Common myeloid progenitor, CD34-positive (primary cell): ENCODE data around the gene C1orf21.

ENCODE experiments used
- CTCF ChIA-PET: fragments of 350-600 bp; sonication (Branson Sonifier 250); formaldehyde crosslinking; loops from one replicate; lab custom pipeline; 2021; ENCODE audit warnings: antibody characterized with exemption; lab: Charles Lee
- POLR2A ChIA-PET: fragments of 350-600 bp; sonication (Branson Sonifier 250); formaldehyde crosslinking; loops from one replicate; lab custom pipeline; 2021; ENCODE audit warnings: antibody characterized with exemption; lab: Charles Lee
- DNase-seq, 3 donors: peaks; one replicate each; pipeline versions ENCODE4 v3.0.0 to v3.0.0-alpha.2; 2013
- H3K27ac ChIP-seq, 2 experiments: 1 replicate in 1 of 2; 2 replicates in 1 of 2; pipeline ENCODE4 v1.7.0; 2013; ENCODE audit warnings: inconsistent platforms in 2 of 2, low read length in 2 of 2, mild to moderate bottlenecking in 2 of 2, low read depth in 1 of 2, moderate library complexity in 1 of 2; ENCODE audit not compliant: severe bottlenecking in 2 of 2, insufficient read depth in 1 of 2, poor library complexity in 1 of 2
- H3K27me3 ChIP-seq, 5 experiments: replicated peaks in 2 of 5; 1 replicate in 3 of 5; 2 replicates in 2 of 5; pipeline versions ENCODE4 v1.6.1 to v1.7.0; 2013; ENCODE audit warnings: low read length in 4 of 5, mild to moderate bottlenecking in 2 of 5, moderate library complexity in 2 of 5, inconsistent platforms in 1 of 5; ENCODE audit not compliant: insufficient read depth in 5 of 5, control insufficient read depth in 4 of 5
- H3K36me3 ChIP-seq, 4 experiments: 1 replicate in 2 of 4; 2 replicates in 2 of 4; pipeline versions ENCODE4 v1.6.1 to v1.7.0; 2013; ENCODE audit warnings: low read length in 3 of 4, control low read depth in 1 of 4, mild to moderate bottlenecking in 1 of 4; ENCODE audit not compliant: control insufficient read depth in 4 of 4, insufficient read depth in 4 of 4
- H3K4me1 ChIP-seq, 4 experiments: 1 replicate in 3 of 4; 2 replicates in 1 of 4; pipeline versions ENCODE4 v1.6.1 to v1.7.1; 2013; ENCODE audit warnings: low read length in 3 of 4, mild to moderate bottlenecking in 3 of 4, control low read depth in 1 of 4, inconsistent platforms in 1 of 4, moderate library complexity in 1 of 4; ENCODE audit not compliant: control insufficient read depth in 4 of 4, insufficient read depth in 4 of 4; ENCODE audit errors: control extremely low read depth in 1 of 4
- H3K4me3 ChIP-seq, 7 experiments: 1 replicate in 4 of 7; 2 replicates in 3 of 7; pipeline versions ENCODE4 v1.5.1 to v1.7.0; 2013; ENCODE audit warnings: mild to moderate bottlenecking in 7 of 7, low read length in 6 of 7, moderate library complexity in 6 of 7, inconsistent platforms in 2 of 7, low read depth in 2 of 7, control low read depth in 1 of 7; ENCODE audit not compliant: insufficient read depth in 4 of 7, control insufficient read depth in 1 of 7; ENCODE audit errors: extremely low read depth in 1 of 7
- H3K9me3 ChIP-seq, 5 experiments: 1 replicate in 4 of 5; 2 replicates in 1 of 5; pipeline versions ENCODE4 v1.6.1 to v1.7.1; 2013; ENCODE audit warnings: low read length in 4 of 5, mild to moderate bottlenecking in 2 of 5, inconsistent platforms in 1 of 5, low read depth in 1 of 5, moderate library complexity in 1 of 5; ENCODE audit not compliant: control insufficient read depth in 4 of 5, insufficient read depth in 2 of 5; ENCODE audit errors: control extremely low read depth in 1 of 5
- WGBS: methylation state at CpG from one replicate; pipeline ENCODE4 v1.1.5; 2013; ENCODE audit not compliant: insufficient coverage; 5-methylcytosine and 5-hydroxymethylcytosine counted together

Gene C1orf21

DNA sequence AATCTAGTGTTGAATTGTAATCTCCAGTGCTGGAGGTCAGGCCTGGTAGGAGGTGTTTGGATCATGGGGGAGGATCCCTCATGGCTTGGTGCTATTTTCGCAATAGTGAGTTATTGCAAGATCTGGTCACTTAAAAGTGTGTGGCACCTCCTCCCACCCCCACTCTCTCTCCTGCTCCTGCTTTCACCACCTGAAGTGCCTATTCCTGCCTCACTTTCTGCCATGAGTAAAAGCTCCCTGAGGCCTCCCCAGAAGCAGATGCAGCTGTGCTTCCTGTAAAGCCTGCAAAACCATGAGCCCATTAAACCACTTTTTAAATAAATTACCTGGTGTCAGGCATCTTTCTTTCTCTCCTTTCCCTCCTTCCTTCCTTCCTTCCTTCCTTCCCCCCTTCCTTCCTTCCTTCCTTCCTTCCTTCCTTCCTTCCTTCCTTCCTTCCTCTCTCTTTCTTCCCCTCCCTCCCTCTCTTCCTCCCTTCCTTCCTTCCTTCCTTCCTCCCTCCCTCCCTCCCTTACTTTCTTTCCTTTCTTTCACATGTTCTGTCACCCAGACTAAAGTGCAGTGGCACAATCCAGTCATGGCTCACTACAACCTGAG lies 172.4 kb downstream of the C1orf21 start:
- CTCF ChIA-PET = interaction anchor here (1.1 to 2.0 kb wide), 2 partner anchors 172 to 317 kb away, joined by 3 to 5 read pairs; partner anchors contain the start of gene C1orf21
- H3K27ac ChIP-seq = no peak overlapping the region
- no peaks in the 10 kb centered on the region for H3K9me3 ChIP-seq
- WGBS = 100% methylated on average over 1 of the region's 1 CpG
- no peaks in the 10 kb centered on the region for H3K27me3 ChIP-seq
- H3K4me1 ChIP-seq = peaks cover 0 to 21% (median 8%) of the 10 kb centered on the region in 4 experiments
- no peaks in the 10 kb centered on the region for H3K36me3 ChIP-seq
- no peak for DNase-seq
- POLR2A ChIA-PET = no interaction called here
- H3K4me3 ChIP-seq = no peak overlapping the region

DNA sequence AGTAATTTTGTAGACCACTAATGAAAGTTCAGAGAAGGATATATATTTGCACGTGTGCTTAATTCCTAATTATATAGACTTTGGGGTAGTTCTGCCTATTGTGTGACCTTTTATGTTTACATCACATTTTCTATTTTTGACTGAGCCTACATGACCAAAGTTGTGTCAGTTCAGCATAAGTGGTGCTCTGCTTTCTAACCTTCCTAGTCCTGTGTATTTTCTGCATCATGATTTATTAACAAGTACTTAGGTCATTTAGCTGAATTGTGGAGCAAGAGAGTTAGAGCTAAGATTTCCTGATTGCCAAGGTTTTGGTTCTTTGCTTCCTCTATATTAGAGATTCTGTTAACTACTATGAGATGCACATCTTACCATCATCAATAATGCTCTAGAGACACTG lies 176.0 kb downstream of the C1orf21 start:
- WGBS = no CpG with 5 or more reads among the region's 1 CpG
- no peak overlapping the region for H3K4me3 ChIP-seq
- no peaks in the 10 kb centered on the region for H3K27me3 ChIP-seq
- peaks cover 0 to 33% (median 16%) of the 10 kb centered on the region in 4 experiments for H3K4me1 ChIP-seq
- ChIA-PET POLR2A (no interaction called here), CTCF (interaction anchor here (0.9 to 2.0 kb wide), 14 partner anchors 11 to 487 kb away, joined by 3 to 11 read pairs (median 4); no protein-coding TSS in a partner anchor)
- H3K9me3 ChIP-seq = no peaks in the 10 kb centered on the region
- H3K27ac ChIP-seq = no peak overlapping the region
- peaks cover 0 to 4% (median 0%) of the 10 kb centered on the region in 4 experiments for H3K36me3 ChIP-seq
- no peak for DNase-seq

DNA sequence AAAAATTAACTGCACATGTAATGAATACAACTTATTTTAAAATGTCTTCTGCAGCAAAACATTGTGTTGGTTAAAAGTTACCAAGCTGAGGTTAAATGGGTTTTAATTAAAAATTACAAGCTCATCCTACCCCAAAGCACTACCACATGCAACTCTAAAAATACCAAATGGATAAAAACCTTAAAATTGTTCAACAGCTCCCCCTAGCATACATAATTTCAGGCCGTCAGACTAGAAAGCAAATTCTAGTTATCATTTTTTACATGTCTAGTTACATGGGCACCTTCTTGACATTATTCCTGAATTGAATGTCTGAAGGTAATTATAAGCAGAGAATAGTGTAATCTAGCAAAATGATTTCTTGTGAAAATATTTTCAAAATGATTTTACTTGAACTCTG lies 176.5 kb downstream of the C1orf21 start:
- peaks cover 0 to 38% (median 19%) of the 10 kb centered on the region in 4 experiments for H3K4me1 ChIP-seq
- H3K9me3 ChIP-seq = no peaks in the 10 kb centered on the region
- no peaks in the 10 kb centered on the region for H3K27me3 ChIP-seq
- peak; percentile 36 to 69 (median 60) for DNase-seq
- CTCF ChIA-PET = interaction anchor here (0.9 to 2.0 kb wide), 14 partner anchors 11 to 488 kb away, joined by 3 to 11 read pairs (median 4); no protein-coding TSS in a partner anchor
- POLR2A ChIA-PET = no interaction called here
- H3K4me3 ChIP-seq = no peak overlapping the region
- H3K27ac ChIP-seq = no peak overlapping the region
- H3K36me3 ChIP-seq = peaks cover 0 to 4% (median 0%) of the 10 kb centered on the region in 4 experiments
- no CpG with 5 or more reads among the region's 1 CpG for WGBS

DNA sequence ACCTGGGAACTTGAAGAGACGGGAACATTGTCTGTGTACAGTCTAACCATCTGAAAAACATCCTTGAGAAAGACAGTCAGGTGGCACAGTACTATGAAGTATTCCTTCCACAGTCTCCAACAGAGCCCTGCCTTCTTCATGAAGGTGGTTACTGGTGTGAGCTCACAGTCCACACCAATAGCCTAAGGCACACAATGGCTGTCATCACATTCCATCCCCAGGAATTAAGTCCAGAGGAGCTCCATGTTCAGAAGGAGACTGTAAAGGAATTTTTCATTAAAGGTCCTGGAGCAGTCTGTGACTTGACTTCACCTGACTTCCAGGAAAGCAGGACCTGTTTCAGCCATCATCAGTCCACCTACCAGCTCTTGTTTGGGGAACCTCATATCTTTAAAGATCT lies 180.2 kb downstream of the C1orf21 start:
- no peaks in the 10 kb centered on the region for H3K27me3 ChIP-seq
- no peaks in the 10 kb centered on the region for H3K9me3 ChIP-seq
- peaks cover 0 to 40% (median 21%) of the 10 kb centered on the region in 4 experiments for H3K4me1 ChIP-seq
- H3K27ac ChIP-seq = no peak overlapping the region
- no peak overlapping the region for H3K4me3 ChIP-seq
- peaks cover 0 to 4% (median 0%) of the 10 kb centered on the region in 4 experiments for H3K36me3 ChIP-seq
- POLR2A ChIA-PET = no interaction called here
- 100% methylated on average over 1 of the region's 1 CpG for WGBS
- CTCF ChIA-PET = interaction anchor here (0.9 to 1.6 kb wide), 4 partner anchors 9 to 189 kb away, joined by 3 to 5 read pairs (median 4); no protein-coding TSS in a partner anchor
- no peak for DNase-seq

DNA sequence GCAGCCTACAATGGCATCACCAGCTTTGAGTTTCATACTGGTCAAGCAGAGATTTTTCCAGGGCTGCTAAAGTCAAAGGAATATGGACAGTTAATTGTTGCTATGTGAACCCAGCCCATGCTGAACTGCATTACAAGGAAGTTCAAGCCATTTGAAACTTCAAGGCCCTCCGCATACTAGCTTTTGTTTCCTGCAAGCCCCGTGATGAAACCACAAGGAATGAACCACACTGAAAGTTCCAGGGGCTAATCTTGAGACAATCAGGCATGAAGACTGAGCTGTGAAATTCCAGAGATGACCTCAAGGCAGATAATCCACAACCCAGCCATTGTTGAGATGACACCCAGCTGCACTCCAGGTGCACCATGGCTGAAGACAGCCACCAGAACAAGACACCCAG lies 180.8 kb downstream of the C1orf21 start:
- POLR2A ChIA-PET = no interaction called here
- WGBS = 4% methylated on average over 2 of the region's 2 CpGs
- Histone ChIP-seq H3K27ac (no peak overlapping the region), H3K4me3 (no peak overlapping the region), H3K4me1 (peaks cover 0 to 34% (median 19%) of the 10 kb centered on the region in 4 experiments), H3K36me3 (peaks cover 0 to 4% (median 0%) of the 10 kb centered on the region in 4 experiments), H3K9me3 (no peaks in the 10 kb centered on the region), H3K27me3 (no peaks in the 10 kb centered on the region)
- CTCF ChIA-PET = interaction anchor here (0.9 to 1.6 kb wide), 4 partner anchors 87 to 189 kb away, joined by 3 to 4 read pairs (median 3); no protein-coding TSS in a partner anchor
- DNase-seq = peak; percentile 39 to 84 (median 71)

DNA sequence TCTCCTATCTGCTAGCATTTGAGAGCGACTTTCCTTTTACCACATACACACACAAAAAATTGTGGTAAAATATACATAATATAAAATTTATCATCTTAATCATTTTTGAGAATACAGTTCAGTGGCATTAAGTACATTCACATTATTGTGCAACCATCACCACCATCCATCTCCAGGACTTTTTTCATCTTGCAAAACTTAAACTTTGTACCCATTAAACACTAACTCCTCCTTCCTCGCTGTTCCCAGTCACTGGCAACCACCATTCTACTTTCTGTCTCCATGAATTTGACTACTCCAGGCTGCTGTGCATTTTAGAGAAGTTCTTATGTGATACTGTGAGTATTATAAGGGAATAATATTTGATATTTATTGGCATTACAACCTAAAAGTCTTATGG lies 181.3 kb downstream of the C1orf21 start:
- WGBS = no CpG with 5 or more reads among the region's 2 CpGs
- DNase-seq = no peak
- Histone ChIP-seq H3K27ac (no peak overlapping the region), H3K27me3 (no peaks in the 10 kb centered on the region), H3K36me3 (peaks cover 0 to 4% (median 0%) of the 10 kb centered on the region in 4 experiments), H3K4me1 (peaks cover 0 to 29% (median 18%) of the 10 kb centered on the region in 4 experiments), H3K4me3 (no peak overlapping the region), H3K9me3 (no peaks in the 10 kb centered on the region)
- ChIA-PET CTCF (interaction anchor here (0.7 to 1.8 kb wide), 5 partner anchors 88 to 205 kb away, joined by 3 to 6 read pairs (median 3); no protein-coding TSS in a partner anchor), POLR2A (no interaction called here)

DNA sequence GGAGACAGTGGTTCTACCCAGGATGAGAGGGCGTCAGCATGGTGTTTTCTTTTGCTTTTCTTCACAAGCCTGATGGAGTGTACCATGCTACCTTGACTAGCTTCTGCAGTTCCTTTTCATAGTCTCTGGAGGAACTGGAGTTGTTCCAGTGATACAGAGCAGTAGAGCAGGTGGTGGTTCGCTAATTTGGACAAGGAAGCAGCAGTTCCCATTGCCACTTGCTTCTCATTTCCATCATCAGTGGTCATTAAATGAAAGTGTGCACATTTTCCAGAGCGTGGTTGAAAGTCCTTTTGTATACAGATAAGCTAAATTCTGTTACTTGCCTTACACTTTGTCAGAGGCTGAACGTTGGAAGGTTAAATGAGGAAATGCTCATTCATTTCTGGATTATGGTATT lies 182.3 kb downstream of the C1orf21 start:
- 90% methylated on average over 2 of the region's 4 CpGs for WGBS
- Histone ChIP-seq H3K27ac (no peak overlapping the region), H3K9me3 (no peaks in the 10 kb centered on the region), H3K4me3 (no peak overlapping the region), H3K27me3 (no peaks in the 10 kb centered on the region), H3K4me1 (peaks cover 0 to 26% (median 18%) of the 10 kb centered on the region in 4 experiments), H3K36me3 (peaks cover 0 to 4% (median 0%) of the 10 kb centered on the region in 4 experiments)
- CTCF ChIA-PET = interaction anchor here (0.6 to 1.8 kb wide), 4 partner anchors 10 to 118 kb away, joined by 3 to 6 read pairs (median 3); no protein-coding TSS in a partner anchor
- POLR2A ChIA-PET = interaction anchor here (0.5 kb wide), 1 partner anchor 180 kb away, joined by 3 read pairs; no protein-coding TSS in a partner anchor
- no peak for DNase-seq
